Vagina (tissue), 2 donors: ENCODE results near the gene TUBGCP2. TPM values are rescaled to one million over a fixed set of nuclear protein-coding genes. Genes with fewer than 3 reads are reported as not detected.

Experiments
- DNase-seq, 2 donors: peaks; one replicate each; pipeline ENCODE4 v3.0.0-alpha.2; 2017; ENCODE audit errors: extremely low spot score in 2 of 2
- H3K27ac ChIP-seq: fragments of 200-600 bp; sonication (generic); one replicate; pipeline ENCODE4 v1.5.1; 2019
- H3K27me3 ChIP-seq: fragments of 200-600 bp; sonication (generic); one replicate; pipeline ENCODE4 v1.5.1; 2019
- H3K36me3 ChIP-seq, 2 donors: fragments of 200-600 bp; sonication (generic); one replicate each; pipeline ENCODE4 v1.5.1; 2017 to 2019
- H3K4me1 ChIP-seq: fragments of 200-600 bp; sonication (generic); one replicate; pipeline ENCODE4 v1.5.1; 2019
- H3K4me3 ChIP-seq, 2 donors: fragments of 200-600 bp; sonication (generic); 1 replicate in 1 of 2; 2 replicates in 1 of 2; pipeline ENCODE4 v1.5.1; 2016 to 2019
- H3K9me3 ChIP-seq: fragments of 200-600 bp; sonication (generic); one replicate; pipeline ENCODE4 v1.5.1; 2019
- POLR2A ChIP-seq, 2 donors: fragments of 450-650 bp; IDR thresholded peaks; one replicate each; pipeline ENCODE4 v1.6.1; 2017; ENCODE audit warnings: antibody characterized with exemption in 2 of 2, mild to moderate bottlenecking in 2 of 2, moderate library complexity in 2 of 2
- POLR2AphosphoS5 ChIP-seq, 2 donors: sonication (generic); formaldehyde crosslinking; IDR thresholded peaks; one replicate each; pipeline ENCODE4 v1.9.0; 2017; ENCODE audit warnings: antibody characterized with exemption in 2 of 2, mild to moderate bottlenecking in 2 of 2, low read depth in 1 of 2; ENCODE audit not compliant: insufficient read depth in 1 of 2
- intact Hi-C: fragments of 100-400 bp; cut with DNase I; formaldehyde crosslinking; loops from one replicate; pipeline ENCODE4 v1.15.1; 2023
- total RNA-seq: library from RNA; depleted of rRNA; stranded (reverse); fragments of >200 nt; gene quantifications from one replicate; pipeline ENCODE4 v1.2.3, GENCODE V29; 2016
- TF ChIP-seq, protein P1 (sequence below), 3 experiments: fragments of 450-650 bp in 2 of 3; fragments of 200-600 bp in 1 of 3; sonication (generic) in 1 of 3; IDR thresholded peaks; one replicate each; pipeline ENCODE4 v1.5.1; 2017 to 2019; ENCODE audit warnings: antibody characterized with exemption in 3 of 3, mild to moderate bottlenecking in 2 of 3, moderate library complexity in 2 of 3

TUBGCP2 gene
- total RNA-seq, 1 donor from 2014 or later = 41.7 TPM

DNA sequence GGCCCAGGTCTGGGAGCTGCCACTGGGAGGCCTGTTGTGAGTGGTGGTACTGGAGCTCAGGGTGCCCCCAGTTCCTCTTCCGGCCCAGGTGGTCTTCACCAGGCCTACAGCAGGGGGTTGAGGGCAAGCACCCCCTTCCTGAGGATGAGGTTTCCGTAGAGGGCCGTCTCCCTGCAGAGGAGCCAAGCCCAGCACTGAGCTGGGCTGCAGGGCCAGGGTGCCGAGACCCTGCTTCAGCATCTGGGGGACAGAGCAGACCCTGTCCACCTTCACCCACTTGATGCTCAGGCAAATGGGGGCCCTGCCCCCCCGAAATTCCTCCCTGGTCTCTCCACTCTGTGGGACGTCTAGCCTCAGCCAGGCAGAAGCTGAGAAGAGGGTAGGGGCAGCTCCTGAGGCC lies 46.6 kb upstream of the TUBGCP2 start:
- Histone ChIP-seq H3K36me3 (no peaks in the 10 kb centered on the region), H3K4me3 (no peak overlapping the region), H3K27me3 (no peaks in the 10 kb centered on the region), H3K4me1 (peaks cover 16% of the 10 kb centered on the region), H3K27ac (no peak overlapping the region), H3K9me3 (no peaks in the 10 kb centered on the region)
- intact Hi-C loops = no loop called here
- TF ChIP-seq POLR2AphosphoS5 (IDR thresholded peaks at IDR 0.05; ENCODE audit: insufficient read depth in 1 of 2, low read depth in 1 of 2) (no peak), POLR2A (IDR thresholded peaks at IDR 0.05) (no peak)
- TF ChIP-seq, protein P1, sequence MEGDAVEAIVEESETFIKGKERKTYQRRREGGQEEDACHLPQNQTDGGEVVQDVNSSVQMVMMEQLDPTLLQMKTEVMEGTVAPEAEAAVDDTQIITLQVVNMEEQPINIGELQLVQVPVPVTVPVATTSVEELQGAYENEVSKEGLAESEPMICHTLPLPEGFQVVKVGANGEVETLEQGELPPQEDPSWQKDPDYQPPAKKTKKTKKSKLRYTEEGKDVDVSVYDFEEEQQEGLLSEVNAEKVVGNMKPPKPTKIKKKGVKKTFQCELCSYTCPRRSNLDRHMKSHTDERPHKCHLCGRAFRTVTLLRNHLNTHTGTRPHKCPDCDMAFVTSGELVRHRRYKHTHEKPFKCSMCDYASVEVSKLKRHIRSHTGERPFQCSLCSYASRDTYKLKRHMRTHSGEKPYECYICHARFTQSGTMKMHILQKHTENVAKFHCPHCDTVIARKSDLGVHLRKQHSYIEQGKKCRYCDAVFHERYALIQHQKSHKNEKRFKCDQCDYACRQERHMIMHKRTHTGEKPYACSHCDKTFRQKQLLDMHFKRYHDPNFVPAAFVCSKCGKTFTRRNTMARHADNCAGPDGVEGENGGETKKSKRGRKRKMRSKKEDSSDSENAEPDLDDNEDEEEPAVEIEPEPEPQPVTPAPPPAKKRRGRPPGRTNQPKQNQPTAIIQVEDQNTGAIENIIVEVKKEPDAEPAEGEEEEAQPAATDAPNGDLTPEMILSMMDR (IDR thresholded peaks at IDR 0.05) = no peak
- DNase-seq = no peak

DNA sequence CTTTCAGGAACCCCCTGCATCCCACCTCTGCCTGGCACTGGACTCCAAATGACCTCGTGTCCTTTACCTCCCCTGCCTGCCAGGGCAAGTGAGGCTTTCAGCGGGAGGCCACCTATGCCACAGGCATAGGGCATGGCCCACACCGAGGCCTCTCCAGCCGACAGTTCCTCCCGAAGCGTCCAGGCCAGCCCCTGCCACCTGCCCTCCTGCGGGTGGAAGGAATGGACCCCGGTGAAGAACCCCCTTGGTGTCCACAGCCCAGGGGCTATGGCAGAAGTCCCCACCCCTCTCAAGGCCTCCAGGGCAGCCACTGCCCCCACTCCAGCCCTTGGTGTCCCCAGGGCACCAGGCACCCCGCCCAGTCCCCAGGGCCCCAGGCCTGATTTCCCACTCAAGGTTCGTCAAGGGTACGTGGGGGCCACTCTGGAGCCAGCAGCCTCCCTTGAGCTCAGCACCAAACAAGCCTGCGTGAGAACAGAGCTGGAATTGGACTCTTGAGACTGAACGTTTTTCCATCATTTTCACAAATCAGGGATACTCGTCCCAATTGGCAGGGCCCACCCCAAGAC lies 46.1 kb upstream of the TUBGCP2 start:
- no peak overlapping the region for H3K4me3 ChIP-seq
- no peak overlapping the region for H3K27ac ChIP-seq
- no peaks in the 10 kb centered on the region for H3K27me3 ChIP-seq
- intact Hi-C loops = no loop called here
- peaks cover 16% of the 10 kb centered on the region for H3K4me1 ChIP-seq
- DNase-seq = no peak
- TF ChIP-seq POLR2AphosphoS5 (IDR thresholded peaks at IDR 0.05; ENCODE audit: insufficient read depth in 1 of 2, low read depth in 1 of 2) (no peak), POLR2A (IDR thresholded peaks at IDR 0.05) (no peak)
- TF ChIP-seq, protein P1 (IDR thresholded peaks at IDR 0.05) = no peak
- no peaks in the 10 kb centered on the region for H3K36me3 ChIP-seq
- H3K9me3 ChIP-seq = no peaks in the 10 kb centered on the region

DNA sequence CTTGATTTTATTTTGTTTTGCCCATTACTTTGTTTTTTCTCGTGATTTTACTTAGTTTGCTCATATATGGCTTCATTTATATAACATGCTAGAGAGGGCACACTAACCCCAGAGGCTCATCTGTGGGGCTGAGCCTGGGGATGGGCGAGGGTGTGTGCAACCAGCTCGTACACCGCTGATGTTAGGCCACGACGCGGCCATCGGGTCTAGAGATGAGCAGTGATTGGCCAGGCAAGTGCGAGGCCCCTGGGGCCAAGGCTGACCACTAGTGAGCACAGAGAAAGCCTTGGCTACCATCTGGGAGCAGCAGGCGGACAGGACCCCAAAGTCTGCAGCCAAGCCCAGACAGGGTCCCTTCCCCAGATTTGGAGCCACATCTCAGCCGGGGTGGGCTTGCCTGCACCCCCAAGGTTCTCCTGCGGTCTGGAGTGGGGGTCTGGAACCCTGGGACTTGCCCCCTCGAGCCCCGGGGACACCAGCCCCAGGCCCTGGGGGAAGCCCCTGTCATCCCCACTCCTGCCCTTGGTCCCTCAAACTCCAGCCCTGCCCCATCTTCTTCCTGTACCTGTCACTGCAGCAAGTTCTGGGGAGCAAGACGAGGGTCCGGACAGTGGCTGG lies 45.4 kb upstream of the TUBGCP2 start:
- TF ChIP-seq, protein P1 (IDR thresholded peaks at IDR 0.05) = no peak
- no peak for TF ChIP-seq POLR2A (IDR thresholded peaks at IDR 0.05)
- TF ChIP-seq POLR2AphosphoS5 (IDR thresholded peaks at IDR 0.05; ENCODE audit: insufficient read depth in 1 of 2, low read depth in 1 of 2) = no peak
- Histone ChIP-seq H3K9me3 (no peaks in the 10 kb centered on the region), H3K4me3 (no peak overlapping the region), H3K4me1 (peaks cover 16% of the 10 kb centered on the region), H3K27me3 (no peaks in the 10 kb centered on the region), H3K36me3 (no peaks in the 10 kb centered on the region), H3K27ac (no peak overlapping the region)
- intact Hi-C loops = no loop called here
- no peak for DNase-seq

DNA sequence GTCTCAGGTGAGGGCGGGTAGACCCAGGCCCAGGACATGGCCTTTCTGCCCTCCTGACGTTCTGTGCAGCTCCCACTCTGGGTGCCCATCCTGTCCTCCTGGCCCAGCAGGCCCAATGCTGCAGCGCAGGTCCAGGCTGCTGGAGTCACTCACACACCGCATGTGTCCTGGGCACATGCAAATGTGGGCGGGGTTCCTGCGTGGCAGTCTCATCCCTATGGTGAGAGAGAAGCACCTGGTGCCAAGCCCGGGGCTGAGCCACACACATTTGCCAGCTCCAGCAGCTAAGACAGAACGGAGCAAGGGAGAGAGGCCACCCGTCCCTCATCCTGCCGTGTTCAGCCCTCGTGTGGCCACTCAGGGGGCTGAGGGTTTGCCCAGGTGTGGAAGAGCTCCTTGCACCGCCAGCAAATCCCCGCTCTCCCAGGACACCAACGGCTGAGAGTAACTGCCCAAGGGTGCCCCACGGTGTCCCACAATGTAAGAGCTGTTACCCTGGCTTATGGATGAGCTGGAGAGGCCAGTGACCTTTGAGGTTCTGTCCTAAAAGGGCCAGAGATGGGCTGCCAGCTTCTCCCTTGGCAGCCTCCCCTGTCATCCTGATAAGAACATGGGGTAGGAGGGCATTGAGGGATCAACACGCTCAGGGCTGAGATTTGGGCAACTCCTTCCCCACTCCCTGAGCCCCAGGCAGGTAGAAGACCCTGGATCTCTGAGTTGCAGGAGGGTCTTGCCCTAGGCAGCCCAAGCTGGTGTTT lies 44.7 kb upstream of the TUBGCP2 start:
- Histone ChIP-seq H3K27me3 (no peaks in the 10 kb centered on the region), H3K27ac (no peak overlapping the region), H3K9me3 (no peaks in the 10 kb centered on the region), H3K36me3 (no peaks in the 10 kb centered on the region), H3K4me1 (peaks cover 16% of the 10 kb centered on the region), H3K4me3 (no peak overlapping the region)
- DNase-seq = no peak
- intact Hi-C loops = no loop called here
- TF ChIP-seq, protein P1 (IDR thresholded peaks at IDR 0.05) = no peak
- TF ChIP-seq POLR2AphosphoS5 (IDR thresholded peaks at IDR 0.05; ENCODE audit: insufficient read depth in 1 of 2, low read depth in 1 of 2) (no peak), POLR2A (IDR thresholded peaks at IDR 0.05) (no peak)
